ENCODE results near the gene SLX9. TPM values are rescaled to one million over a fixed set of nuclear protein-coding genes. Genes with fewer than 3 reads are reported as not detected.

The SLX9 gene
- total RNA-seq, 1 experiment from 2014 or later = 26.8 TPM

DNA sequence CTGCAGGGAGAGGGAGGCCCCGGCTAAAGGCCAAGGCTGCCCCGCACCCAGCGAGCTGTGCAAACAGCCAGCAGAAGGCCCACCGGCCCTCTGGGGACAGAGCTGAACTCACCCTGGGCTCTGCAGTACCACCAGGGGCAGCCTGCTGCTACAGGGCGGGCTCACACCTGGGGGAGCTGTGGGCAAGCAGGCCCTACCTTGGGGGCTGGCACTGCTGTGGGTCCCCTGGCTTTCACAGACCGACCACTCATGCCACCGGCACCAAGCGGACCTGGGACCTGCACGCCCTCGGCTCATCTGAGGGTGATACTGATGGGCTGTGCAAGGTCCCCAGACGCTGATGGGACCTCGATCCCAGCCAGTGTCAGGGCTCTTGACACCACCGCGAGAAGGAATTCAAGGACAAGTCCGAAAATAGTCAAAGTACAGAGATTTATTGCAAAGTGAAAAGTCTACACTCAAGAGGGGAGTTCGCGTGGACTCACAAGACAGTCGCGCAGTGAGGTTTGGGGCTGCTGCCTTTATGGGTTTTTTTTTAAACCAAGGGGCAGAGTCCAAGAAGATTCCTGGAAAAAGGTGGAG lies 73.5 kb downstream of the SLX9 start:
- H3K27ac ChIP-seq = peak overlapping the region; percentile 75

DNA sequence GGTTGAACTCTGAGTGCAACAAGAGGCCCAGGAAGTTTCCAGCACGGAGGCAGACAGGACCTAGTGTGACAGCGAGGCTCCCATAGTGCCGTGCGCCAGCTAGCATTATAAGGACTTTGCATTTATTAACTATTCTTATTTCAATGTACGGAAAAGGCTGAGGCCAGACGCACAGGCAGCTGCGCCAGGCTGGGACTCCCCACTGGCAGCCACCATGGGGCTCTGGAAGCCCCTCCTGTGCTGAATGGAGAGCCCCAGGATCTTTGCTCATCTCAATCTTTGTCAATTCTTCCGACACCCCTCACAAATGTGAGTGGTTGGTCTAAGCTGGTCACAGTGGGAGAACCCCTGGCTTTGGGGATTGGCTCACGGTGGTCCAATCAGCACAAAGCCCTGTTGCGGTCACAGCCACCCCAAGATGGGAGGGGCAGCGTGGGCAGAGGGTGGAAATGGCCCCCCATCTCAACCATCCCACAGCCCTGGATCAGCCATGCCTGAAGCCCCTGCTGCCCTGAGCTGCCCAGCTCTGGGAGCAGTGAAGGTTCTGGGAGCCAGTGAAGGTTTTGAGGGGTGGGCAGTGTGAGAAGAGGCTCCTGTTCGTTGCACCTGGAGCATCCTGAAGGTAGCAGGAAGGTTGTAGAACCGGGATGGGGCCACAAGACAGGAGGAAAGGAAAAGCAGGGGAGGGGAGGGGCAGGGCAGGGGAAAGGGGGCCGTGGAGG lies 75.1 kb downstream of the SLX9 start:
- no peaks in the 10 kb centered on the region for H3K9me3 ChIP-seq (replicated peaks)
- no peaks in the 10 kb centered on the region for H3K27me3 ChIP-seq
- DNase-seq = no peak
- H3K36me3 ChIP-seq = no peaks in the 10 kb centered on the region
- H3K4me1 ChIP-seq = peaks cover 37% of the 10 kb centered on the region
- no peak overlapping the region for H3K4me3 ChIP-seq
- no peak overlapping the region for H3K27ac ChIP-seq

More for the DNA sequence above, 73.5 kb downstream of the SLX9 start:
- Histone ChIP-seq H3K27me3 (no peaks in the 10 kb centered on the region), H3K9me3 (replicated peaks) (0 out of 2 replicates have a peak, but pooled peaks cover 4% of the 10 kb centered on the region), H3K4me1 (peaks cover 47% of the 10 kb centered on the region), H3K36me3 (no peaks in the 10 kb centered on the region), H3K4me3 (no peak overlapping the region)
- DNase-seq = no peak

DNA sequence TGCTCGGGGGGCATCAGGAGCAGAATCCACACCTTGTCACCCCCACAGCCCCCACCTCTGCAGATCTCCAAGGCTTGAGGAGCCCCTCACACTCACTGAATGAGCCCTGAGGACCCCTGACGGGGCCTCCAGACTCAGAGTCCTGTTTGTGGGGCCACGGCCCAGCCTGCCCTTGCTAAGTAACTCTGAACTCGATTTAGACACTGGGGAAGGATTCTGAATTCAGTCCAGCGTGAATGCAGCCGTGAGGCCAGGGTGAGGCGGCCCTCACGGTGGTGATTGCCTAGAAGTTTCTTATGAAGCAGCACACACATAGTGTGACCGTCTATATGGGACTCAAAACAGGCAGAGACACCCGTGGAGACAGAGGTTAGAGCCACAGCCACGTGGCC lies 75.6 kb downstream of the SLX9 start:
- Histone ChIP-seq H3K4me1 (peaks cover 36% of the 10 kb centered on the region), H3K9me3 (replicated peaks) (no peaks in the 10 kb centered on the region), H3K27me3 (no peaks in the 10 kb centered on the region), H3K4me3 (no peak overlapping the region), H3K36me3 (no peaks in the 10 kb centered on the region), H3K27ac (no peak overlapping the region)
- no peak for DNase-seq

DNA sequence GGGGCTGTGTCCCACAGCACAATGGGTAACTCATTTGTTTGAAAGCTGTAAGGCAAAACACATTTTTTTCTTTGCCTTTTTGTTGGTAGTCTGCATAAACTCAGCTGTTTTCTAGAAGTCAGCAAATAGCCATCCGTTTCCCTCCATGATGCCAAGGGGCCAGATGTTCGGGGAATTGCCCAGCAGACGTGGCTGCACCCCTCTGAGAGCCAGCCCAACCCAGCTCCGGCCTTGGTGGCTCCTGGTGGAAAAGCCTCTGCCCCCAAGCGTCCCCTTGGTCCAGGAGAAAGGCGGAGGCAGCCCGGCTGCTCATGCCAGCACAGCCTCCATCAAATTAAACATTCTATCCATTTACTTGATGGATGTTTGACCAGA lies 76.2 kb downstream of the SLX9 start:
- H3K27ac ChIP-seq = no peak overlapping the region

DNA sequence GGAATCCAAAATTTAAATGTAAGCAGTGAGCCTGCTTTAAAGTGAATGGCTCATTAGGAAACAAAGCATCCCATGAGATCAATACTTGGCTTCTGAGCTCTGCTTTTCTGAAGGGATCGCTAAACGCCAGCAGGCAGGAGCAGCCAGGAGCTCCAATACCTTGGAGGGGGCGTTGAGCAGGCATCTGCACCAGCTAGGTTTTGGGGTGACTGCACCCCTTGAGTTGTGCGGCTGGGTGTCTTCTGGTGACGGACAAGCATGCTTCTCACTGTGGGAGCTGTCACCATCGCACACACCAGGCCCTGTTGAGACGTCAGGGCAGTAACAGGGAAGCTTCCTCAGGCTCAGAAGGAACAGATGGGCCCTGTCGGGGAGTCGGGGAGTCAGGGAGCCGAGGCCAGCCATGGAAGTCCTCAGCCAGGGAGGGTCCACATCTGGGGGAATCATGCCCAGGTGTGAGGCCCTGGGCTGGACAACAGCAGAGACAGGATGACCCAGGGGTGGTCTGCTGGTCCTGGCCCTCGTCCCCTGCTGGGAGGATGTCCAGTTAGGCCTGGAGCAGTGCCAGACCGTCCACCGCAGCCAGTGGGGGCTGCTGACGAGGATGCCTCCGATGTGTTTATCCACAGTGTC lies 76.7 kb downstream of the SLX9 start:
- peaks cover 37% of the 10 kb centered on the region for H3K4me1 ChIP-seq
- DNase-seq = no peak
- no peaks in the 10 kb centered on the region for H3K9me3 ChIP-seq (replicated peaks)
- no peaks in the 10 kb centered on the region for H3K36me3 ChIP-seq
- no peaks in the 10 kb centered on the region for H3K27me3 ChIP-seq
- H3K4me3 ChIP-seq = no peak overlapping the region
- H3K27ac ChIP-seq = no peak overlapping the region

More for the DNA sequence above, 76.2 kb downstream of the SLX9 start:
- Histone ChIP-seq H3K27me3 (no peaks in the 10 kb centered on the region), H3K9me3 (replicated peaks) (no peaks in the 10 kb centered on the region), H3K4me3 (no peak overlapping the region), H3K4me1 (peaks cover 38% of the 10 kb centered on the region), H3K36me3 (no peaks in the 10 kb centered on the region)
- DNase-seq = no peak

DNA sequence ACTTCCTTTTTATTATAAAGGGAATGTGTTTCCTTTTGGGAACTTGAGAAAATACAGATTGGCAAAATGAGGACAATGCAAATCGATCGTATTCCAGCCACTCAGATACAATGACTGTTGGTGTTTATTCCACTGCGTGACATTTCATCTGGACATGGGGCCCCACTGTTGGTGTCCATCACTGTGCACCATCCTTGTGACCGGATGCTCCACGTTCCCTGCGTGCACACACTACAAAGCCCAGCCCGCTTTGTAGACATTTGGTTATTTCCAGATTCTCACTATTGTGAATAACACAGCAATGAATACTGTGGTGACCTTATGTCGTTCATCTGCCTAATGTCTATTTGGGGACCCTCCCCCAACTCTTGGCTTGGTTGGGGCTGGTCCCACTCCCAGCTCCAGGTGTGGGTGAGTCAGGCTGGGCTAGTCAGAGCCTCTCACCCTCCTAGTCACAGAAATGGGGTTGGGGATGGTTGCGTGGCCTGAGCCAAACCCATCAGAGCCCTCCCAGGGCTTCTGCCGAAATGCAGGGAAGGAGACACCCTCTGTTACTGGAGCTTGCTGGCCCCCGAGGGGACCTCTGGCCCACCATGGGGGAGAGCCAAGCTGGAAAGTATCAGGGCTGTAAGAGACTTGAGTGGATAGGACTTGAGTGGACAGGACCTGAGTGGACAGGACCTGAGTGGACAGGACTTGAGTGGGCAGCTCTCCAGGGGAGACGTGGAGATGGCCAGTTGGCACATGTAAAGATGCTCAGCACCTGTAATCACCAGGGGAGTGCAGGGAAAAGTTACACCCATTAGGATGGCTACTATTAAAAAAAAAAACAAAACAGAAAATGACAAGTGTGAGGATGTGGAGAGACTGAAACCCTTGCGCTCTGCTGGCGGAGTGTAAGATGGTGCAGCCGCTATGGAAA lies 77.5 kb downstream of the SLX9 start:
- DNase-seq = no peak
- no peaks in the 10 kb centered on the region for H3K27me3 ChIP-seq

DNA sequence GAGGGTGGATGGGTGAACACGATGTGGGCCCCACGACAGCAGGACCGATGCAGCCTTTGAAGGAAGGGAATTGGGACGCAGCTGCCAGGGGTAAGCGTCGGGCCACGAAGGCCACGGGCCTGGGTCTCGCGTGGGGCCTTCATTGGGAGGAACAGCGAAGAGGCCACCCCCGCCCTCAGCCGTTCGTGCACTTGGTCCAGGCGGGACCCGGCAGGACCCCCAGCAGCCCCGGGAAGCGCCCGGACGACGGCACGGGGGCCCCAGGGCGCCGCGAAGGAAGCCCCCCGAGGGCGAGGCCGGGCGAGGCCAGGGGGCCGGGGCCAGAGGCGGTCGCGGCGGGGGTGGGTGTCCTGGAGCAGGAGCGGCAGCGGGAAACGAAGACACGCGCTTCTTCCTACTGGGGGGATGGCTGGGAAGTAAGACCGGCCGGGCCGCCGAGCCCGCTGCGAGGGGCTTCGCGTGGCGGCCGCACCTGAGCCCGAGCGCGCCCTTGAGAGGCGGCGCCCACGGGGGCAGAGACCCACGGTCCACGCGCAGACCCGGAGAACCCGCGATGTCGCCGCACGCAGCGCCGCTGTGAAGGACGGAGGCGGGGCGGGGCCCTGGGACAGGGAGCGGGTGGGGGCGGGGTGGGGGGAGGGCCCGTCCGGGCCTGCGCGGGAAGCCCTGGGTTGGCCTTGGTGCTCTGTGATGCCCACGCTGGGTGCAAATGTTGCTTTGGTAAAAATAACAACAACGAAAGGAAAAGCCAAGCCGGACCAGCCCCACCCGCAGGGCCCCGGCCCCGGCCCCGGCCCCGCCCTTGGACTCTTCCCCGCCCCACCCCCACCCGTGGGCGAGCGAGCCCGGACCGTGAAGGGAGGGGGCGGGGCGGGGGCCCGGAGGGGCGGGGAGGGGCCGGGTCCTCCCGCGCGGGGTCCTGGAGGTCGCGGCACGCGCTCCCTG lies 78.6 kb downstream of the SLX9 start:
- Histone ChIP-seq H3K4me3 (no peak overlapping the region), H3K27me3 (no peaks in the 10 kb centered on the region), H3K9me3 (replicated peaks) (peaks cover 4% of the 10 kb centered on the region; the same call in 1 of the 2 replicates), H3K4me1 (peaks cover 23% of the 10 kb centered on the region; the same call in 1 of the 2 replicates), H3K36me3 (no peaks in the 10 kb centered on the region), H3K27ac (no peak overlapping the region)
- DNase-seq = no peak

More for the DNA sequence above, 77.5 kb downstream of the SLX9 start:
- no peaks in the 10 kb centered on the region for H3K9me3 ChIP-seq (replicated peaks)
- H3K4me1 ChIP-seq = peaks cover 31% of the 10 kb centered on the region
- no peak overlapping the region for H3K4me3 ChIP-seq
- H3K36me3 ChIP-seq = no peaks in the 10 kb centered on the region
- no peak overlapping the region for H3K27ac ChIP-seq

DNA sequence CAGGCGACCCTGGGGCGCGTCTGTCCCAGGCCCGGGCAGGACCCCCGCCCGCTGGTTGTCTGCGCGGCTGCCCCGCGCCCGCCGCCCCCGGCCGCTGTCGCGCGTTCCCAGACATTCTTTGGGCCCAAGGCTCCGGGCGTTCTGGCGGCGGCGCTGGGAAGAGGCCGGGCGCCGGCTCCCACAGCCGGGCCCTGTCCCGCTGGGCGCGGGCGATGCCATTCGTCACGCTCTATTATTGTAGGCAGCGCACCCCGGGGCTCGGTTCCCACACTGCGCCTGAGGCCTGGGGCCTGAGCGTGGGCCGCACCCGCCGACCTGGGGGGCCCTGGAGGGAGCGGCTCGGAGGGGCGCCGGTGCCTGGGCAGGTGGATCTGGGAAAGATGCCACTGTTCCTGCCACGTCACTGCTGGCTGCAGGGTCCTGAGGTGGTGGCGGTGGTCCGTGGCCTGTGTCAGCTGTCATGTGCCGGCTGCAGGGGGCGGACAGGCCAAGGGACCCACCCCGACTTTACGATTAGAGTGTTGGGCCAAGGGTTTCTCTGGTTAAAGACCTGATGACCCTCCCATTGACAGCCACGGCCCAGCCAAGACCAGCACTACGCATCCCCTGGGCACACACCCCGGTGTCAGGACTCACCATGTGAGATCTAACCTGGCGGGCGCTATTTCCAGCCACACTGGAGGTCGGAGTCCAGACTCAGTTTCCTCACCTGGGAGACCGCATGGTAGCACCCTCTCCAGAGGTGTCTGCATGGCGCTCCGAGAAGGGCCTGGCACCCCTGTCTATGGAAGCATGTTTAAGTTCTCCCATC lies 79.5 kb downstream of the SLX9 start:
- Histone ChIP-seq H3K9me3 (replicated peaks) (peaks cover 8% of the 10 kb centered on the region; the same call in 1 of the 2 replicates), H3K27me3 (no peaks in the 10 kb centered on the region), H3K4me3 (no peak overlapping the region), H3K27ac (no peak overlapping the region), H3K4me1 (peaks cover 19% of the 10 kb centered on the region; the same call in 1 of the 2 replicates), H3K36me3 (no peaks in the 10 kb centered on the region)
- DNase-seq = no peak

DNA sequence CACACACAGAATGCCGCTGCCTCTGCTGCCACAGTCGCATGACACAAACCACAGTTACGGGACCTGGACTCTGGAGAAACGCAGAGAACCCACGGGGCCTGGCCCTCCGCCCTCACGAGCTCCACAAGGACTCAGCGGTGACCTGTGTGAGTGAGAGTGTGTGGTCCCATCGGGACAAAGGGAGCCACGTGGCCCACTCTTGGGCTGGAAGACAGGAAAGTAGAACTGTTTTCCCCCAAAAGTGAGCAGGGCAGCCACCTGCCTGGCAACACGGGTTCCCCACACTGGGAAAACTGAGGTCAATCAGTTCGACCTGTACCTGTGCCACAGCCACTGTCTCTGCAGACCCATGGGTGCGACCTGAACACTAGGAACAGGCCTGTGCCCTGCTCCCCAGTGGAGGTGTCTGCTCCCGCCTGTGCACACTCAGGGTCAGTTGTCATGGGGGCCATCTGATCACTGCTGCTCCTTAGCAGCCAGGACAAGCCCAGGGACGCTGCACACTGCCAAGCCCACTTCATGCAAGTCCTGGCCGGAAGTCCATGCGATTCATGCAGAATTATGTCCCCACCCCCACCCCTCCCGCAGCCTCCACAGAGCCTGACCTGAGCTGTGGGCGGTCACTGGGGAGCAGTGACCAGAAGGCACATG lies 80.2 kb downstream of the SLX9 start:
- Histone ChIP-seq H3K4me1 (peaks cover 12% of the 10 kb centered on the region; the same call in 1 of the 2 replicates), H3K27me3 (no peaks in the 10 kb centered on the region), H3K27ac (no peak overlapping the region)

DNA sequence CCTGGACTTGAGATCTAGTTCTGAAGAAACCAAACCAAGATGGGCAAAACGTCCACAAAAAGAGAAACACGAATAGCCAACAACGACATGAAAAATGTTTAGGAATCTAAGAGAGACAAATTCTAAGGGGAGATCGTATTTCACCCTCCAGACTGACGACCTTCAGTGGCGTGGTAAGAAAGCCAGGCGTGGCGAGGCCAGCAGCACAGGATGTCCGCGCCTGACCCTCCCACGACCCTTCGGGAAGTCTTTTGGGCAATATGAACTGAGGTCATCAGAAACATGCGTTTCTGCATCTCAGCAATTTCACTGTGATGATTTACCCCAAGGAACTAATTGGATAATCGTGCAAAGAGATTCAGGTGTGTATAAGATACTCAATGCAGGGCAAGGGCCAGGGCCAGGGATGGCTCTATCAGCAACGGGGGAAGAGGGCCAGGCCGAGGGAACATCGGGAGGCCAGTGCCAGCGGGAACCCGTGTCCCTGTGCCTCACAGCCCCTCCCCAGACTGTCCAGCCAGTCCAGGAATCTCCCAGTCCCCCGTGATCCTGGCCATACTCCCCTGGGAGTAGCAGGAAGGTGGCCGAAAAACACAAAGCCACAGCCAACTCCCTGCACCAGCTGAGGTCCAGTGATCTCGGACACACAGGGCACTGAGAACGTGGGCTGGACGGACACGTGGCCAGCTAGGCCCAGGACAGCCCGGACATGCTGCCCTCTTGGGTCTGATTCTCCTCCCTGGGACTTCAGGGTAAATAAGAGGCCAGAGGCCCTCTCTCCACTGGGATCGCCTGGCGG lies 81.0 kb downstream of the SLX9 start:
- H3K27me3 ChIP-seq = no peaks in the 10 kb centered on the region
- H3K9me3 ChIP-seq (replicated peaks) = peaks cover 13% of the 10 kb centered on the region
- H3K27ac ChIP-seq = no peak overlapping the region
- no peak for DNase-seq
- H3K36me3 ChIP-seq = no peaks in the 10 kb centered on the region
- H3K4me3 ChIP-seq = no peak overlapping the region
- H3K4me1 ChIP-seq = peaks cover 12% of the 10 kb centered on the region; the same call in 1 of the 2 replicates

More for the DNA sequence above, 80.2 kb downstream of the SLX9 start:
- DNase-seq = no peak
- Histone ChIP-seq H3K36me3 (no peaks in the 10 kb centered on the region), H3K4me3 (no peak overlapping the region), H3K9me3 (replicated peaks) (peaks cover 13% of the 10 kb centered on the region)

DNA sequence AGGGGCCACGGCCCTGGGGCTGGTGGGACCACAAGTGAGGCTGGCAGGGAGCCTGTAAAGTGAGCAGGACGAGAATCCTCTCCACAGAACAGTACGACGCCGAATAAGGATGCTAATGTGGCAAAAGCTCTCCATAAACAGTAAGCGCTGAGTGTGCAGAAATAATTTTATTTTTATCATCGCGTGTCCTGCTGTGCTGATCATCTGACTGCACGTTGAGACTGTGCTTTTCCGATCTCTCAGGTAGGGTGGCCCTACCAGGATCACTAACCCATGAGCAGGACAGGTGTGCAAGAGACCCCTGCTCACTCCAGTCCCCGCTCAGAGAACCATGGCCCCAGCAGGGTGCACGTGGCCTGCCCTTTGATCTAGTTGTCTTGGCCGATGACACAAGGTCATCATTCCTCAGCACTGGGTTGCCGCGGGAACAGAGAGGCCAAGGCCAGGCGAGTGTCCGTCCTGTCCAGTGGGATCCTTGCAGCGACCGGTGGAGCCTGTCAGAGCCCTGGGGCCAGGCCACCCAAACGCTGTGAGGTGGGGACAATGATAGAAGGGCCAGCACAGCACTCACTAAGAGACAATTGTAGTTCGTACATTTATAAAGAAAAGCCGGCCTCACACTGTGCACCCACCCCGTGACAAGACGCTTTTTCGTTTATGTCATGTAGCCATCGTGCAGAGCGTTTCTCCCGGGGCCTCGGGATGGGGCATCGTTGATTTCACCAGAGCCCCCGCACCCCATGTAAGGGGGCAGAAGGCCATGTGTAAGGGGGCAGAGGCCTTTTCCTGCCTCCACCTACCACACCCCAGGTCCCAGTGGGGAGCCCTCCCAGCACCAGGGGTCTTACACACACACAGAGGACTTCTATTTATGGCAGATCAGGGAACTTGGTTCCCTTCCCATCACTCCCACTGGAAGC lies 81.9 kb downstream of the SLX9 start:
- no peak overlapping the region for H3K4me3 ChIP-seq
- no peak for DNase-seq
- peaks cover 13% of the 10 kb centered on the region for H3K9me3 ChIP-seq (replicated peaks)
- H3K27ac ChIP-seq = no peak overlapping the region
- no peaks in the 10 kb centered on the region for H3K27me3 ChIP-seq
- H3K4me1 ChIP-seq = peaks cover 12% of the 10 kb centered on the region; the same call in 1 of the 2 replicates
- no peaks in the 10 kb centered on the region for H3K36me3 ChIP-seq

Measured in SJCRH30 (cell line).